Measurements from ENCODE around the gene CLCN1.
"Not testable (repeated sequence)": the region's sequence is repeated elsewhere in the genome, so short reads cannot be mapped to it uniquely, and the experiment has no call there.

Gene CLCN1

DNA sequence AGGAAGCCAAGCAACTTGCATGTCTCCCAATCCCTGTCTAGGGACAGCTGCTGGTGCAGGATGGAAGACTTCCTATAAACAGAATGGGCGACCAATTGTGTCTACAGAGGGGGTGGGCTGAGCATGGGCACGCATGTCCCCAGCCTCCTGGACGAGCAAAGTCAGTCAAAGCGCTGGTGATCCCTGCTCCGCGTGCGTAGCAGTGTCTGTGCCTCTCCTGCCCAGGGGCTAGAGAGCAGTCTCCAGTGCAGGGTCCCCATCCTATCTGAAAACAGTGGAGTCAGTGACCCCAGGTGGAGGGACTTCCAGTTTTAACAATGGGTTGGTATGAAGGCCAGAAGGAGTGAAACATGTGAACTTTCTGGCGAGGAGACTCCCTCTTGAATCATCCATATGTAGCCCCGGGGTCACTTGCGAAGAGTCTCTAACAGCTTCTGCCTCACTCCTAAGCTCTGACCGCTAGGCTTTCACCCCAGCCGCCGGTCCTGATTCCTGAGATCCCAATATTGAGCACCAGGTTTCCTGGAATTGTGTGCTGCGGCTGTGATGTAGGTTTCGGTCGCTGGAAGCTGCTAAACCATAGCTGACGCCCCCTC lies 28.5 kb upstream of the CLCN1 start:
- peak overlapping the region; percentile 91 for H3K4me3 ChIP-seq
- DNase-seq (ENCODE audit: low spot score) = no peak
- H3K27ac ChIP-seq = peak overlapping the region; percentile 89 to 92
- TF ChIP-seq, protein P1, sequence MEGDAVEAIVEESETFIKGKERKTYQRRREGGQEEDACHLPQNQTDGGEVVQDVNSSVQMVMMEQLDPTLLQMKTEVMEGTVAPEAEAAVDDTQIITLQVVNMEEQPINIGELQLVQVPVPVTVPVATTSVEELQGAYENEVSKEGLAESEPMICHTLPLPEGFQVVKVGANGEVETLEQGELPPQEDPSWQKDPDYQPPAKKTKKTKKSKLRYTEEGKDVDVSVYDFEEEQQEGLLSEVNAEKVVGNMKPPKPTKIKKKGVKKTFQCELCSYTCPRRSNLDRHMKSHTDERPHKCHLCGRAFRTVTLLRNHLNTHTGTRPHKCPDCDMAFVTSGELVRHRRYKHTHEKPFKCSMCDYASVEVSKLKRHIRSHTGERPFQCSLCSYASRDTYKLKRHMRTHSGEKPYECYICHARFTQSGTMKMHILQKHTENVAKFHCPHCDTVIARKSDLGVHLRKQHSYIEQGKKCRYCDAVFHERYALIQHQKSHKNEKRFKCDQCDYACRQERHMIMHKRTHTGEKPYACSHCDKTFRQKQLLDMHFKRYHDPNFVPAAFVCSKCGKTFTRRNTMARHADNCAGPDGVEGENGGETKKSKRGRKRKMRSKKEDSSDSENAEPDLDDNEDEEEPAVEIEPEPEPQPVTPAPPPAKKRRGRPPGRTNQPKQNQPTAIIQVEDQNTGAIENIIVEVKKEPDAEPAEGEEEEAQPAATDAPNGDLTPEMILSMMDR (IDR thresholded peaks at IDR 0.05) = no peak

DNA sequence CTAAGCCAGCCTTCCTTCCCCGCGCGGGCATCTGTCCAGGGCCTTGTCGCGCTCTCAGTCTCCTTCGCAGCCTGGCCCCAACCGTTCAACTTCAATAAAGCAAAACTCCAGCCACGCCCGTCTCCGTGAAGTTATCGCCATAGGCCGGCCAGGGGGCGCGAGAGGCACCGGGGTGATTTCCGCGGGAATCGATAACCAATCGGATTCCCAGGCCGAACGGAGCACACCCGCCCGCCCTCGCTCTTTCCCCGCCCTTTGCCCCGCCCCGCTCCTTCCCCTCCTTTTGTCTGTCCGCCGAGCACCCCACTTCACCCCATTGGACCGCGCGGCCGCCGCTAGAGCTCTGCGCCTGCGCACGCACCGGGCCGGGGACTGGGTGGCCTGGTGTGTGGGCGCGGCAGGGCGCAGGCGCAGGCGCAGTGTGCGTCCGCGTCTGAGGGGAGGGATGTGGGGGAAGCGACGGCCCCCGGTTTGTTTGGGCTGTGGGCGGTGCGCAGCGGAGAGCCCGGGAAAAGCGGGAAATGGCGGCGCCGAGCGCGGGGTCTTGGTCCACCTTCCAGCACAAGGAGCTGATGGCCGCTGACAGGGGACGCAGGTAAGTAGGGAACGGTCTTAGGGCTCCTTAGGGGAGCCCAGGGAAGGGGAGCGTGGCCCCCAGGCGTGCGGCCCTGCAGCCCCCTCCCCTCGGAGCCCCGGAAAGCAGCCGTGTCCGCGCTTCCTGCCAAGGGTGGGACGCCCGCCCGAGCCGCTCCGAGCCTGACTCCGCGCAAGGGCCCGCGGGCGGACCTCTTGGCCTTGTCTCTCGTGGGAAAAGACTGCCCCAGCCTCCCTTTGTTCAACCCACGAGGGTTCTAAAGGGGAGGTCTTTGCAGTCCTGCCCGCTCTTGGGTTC lies 27.7 kb upstream of the CLCN1 start, which contains the start of gene CASP2:
CASP2 (plus strand) TSS at position 417 of the 892 bp plus-strand sequence; CDS start at position 522, 105 bp downstream.
- peak; percentile 98 for DNase-seq (ENCODE audit: low spot score)
- peak within 1 kb of the TSS; percentile 89 to 92 for H3K27ac ChIP-seq
- TF ChIP-seq, protein P1 (IDR thresholded peaks at IDR 0.05) = no peak
- peak within 1 kb of the TSS; percentile 91 for H3K4me3 ChIP-seq

GRCh38 chr7:143288836-143289235 lies 27.1 kb upstream of the CLCN1 start:
- peak overlapping the region; percentile 89 to 92 for H3K27ac ChIP-seq
- no peak for DNase-seq (ENCODE audit: low spot score)
- peak overlapping the region; percentile 91 for H3K4me3 ChIP-seq
- TF ChIP-seq, protein P1 (IDR thresholded peaks at IDR 0.05) = no peak

DNA sequence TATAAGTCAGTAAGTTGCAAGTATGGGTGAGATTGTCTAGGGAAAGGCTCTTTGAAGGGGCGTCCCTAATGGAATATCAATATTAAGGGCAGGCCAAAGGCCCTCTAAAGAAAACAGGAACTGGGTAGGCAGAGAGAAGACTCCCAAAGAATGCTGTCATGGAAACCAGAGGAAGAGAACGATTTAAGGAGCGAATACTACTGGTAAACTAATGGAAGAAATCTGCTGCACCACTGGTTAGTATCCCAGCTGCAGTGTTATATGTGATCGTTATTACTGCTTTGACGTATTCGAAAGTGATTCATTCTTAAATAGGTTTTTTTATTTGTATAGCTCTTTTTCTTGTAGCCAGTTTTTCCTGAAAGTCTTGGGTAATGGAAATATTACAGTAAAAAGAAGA lies 26.5 kb upstream of the CLCN1 start:
- peak overlapping the region; percentile 89 to 92 for H3K27ac ChIP-seq
- DNase-seq (ENCODE audit: low spot score) = no peak
- H3K4me3 ChIP-seq = peak overlapping the region; percentile 91
- TF ChIP-seq, protein P1 (IDR thresholded peaks at IDR 0.05) = no peak

DNA sequence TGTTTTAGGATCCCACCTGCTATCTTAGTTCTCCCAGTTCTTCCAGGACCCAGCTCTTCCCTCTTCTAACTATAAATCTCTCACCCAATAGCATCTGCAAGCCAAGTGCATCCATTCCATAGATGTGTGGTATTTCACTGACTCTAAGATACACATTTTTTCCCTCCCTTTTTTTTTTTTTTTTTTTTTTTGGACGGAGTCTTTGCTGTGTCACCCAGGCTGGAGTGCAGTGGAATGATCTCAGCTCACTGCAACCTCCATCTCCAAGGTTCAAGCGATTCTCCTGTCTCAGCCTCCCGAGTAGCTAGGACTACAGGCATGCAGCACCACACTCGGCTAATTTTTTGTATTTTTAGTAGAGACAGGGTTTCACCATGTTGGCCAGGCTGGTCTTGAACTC lies 26.0 kb upstream of the CLCN1 start:
- DNase-seq (ENCODE audit: low spot score); H3K27ac ChIP-seq; H3K4me3 ChIP-seq: not testable (repeated sequence)

DNA sequence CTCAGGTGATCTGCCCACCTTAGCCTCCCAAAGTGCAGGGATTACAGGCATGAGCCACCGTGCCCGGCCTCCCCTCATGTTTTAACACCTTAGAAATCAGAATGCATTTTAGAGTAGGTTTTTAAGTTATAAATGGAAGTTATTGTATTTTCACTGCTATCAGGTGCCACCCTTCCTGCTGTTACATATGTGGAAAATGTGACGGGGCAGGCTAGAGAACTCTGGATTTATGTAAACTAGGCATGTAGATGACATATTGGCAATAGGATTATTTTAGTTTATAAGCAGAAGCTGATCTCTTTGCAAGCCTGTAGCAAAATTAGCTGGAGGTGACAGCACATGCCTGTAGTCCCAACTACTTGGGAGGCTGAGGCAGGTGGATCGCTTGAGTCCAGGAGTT lies 25.6 kb upstream of the CLCN1 start:
- TF ChIP-seq, protein P1 (IDR thresholded peaks at IDR 0.05) = no peak
- no peak for DNase-seq (ENCODE audit: low spot score)
- Histone ChIP-seq H3K4me3 (no peak overlapping the region), H3K27ac (no peak overlapping the region)

DNA sequence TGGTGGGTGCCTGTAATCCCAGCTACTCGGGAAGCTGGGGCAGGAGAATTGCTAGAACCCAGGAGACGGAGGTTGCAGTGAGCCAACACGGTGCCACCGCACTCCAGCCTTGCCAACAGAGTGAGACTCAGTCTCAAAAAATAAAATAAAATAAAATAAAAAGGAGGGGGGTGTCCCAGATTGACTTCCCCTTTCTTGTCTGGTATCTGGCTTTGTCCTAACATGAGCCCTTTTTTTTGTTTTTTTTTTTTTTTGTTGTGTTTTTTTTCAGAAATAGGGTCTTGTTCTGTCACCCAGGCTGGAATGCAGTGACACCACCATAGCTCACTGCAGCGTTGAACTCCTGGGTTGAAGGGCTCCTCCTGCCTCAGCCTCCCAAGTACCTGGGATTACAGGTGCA lies 23.0 kb upstream of the CLCN1 start:
- Histone ChIP-seq H3K27ac (no peak overlapping the region), H3K4me3 (no peak overlapping the region)
- TF ChIP-seq, protein P1 (IDR thresholded peaks at IDR 0.05) = no peak
- DNase-seq (ENCODE audit: low spot score) = no peak
